IPS-18c (cell line): Measurements from ENCODE around the gene PPP1R11.
"Not testable (repeated sequence)": the region's sequence is repeated elsewhere in the genome, so short reads cannot be mapped to it uniquely, and the experiment has no call there.

Source experiments
- H3K4me3 ChIP-seq: 2 replicates; pipeline ENCODE4 v1.7.0; 2013; ENCODE audit warnings: low read depth, mild to moderate bottlenecking, low read length, moderate library complexity; ENCODE audit not compliant: insufficient read depth
- H3K9me3 ChIP-seq: one replicate; pipeline ENCODE4 v1.6.1; 2013; ENCODE audit warnings: mild to moderate bottlenecking, low read length, moderate library complexity; ENCODE audit not compliant: control insufficient read depth, insufficient read depth

PPP1R11 gene

DNA sequence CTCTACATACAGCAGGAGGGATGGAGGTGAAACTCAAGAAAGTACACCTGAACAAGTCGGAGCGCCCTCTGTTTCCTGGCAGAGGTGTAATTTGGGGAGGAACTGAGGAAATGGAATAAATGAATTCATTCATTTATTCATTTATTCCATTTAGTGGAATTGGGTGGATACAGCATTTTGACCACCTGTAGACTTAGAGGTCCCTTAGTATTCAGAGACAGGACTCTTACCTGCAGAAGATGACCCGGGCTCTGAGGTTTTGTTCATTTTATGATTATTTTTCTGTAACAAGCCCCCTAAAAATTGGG lies 36.8 kb downstream of the PPP1R11 start:
- no peaks in the 10 kb centered on the region for H3K9me3 ChIP-seq
- no peak overlapping the region; the same call in 1 of the 2 replicates for H3K4me3 ChIP-seq

DNA sequence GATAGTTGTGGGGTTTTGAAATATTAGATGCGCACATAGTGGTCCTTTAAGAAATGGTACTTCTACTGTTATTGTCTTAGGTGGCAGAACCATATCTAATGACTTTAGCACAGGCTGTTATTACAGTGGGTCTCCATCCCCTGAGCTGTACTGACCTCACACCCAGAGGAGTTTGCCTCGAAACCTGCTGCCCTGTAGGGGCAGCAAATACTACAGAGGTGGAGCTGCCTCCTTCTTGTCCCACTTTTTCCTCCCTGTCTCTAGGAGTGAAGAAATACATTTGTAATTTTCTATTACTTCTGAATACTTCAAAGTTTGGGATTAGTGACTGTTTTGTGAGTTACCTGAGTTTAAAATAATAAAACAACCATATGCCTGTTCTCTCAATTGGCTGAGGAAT lies 37.7 kb downstream of the PPP1R11 start:
- Histone ChIP-seq H3K9me3 (no peaks in the 10 kb centered on the region), H3K4me3 (no peak overlapping the region)

DNA sequence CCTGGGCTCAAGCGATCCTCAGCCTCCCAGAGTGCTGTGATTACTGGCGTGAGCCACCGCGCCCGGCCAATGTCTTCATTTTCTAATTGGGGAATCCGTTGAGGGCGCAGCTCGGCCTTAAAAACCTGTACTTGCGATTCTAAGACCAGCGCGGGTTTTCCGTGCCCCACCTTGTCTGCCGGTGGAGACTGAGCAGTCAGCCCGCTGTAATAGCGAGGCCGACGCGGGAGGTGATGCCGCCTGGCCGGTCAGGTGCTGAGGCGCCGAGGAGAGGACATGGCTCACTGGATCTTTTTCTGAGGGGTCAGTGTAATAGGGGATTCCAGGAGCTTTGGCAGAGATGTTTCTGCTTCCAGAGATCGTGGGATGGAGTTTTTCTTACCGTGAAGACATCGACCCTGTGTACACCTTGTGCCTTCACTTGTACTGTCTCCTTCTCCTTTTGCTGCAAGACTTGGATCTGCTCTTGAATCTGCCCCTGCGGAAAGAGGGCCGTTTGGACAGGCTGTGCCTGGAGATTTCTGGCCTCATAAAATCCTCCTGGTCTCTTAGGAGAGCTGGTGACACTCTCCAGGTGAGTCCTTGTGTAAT lies 44.4 kb downstream of the PPP1R11 start:
- Histone ChIP-seq H3K9me3 (no peaks in the 10 kb centered on the region), H3K4me3 (no peak overlapping the region)

DNA sequence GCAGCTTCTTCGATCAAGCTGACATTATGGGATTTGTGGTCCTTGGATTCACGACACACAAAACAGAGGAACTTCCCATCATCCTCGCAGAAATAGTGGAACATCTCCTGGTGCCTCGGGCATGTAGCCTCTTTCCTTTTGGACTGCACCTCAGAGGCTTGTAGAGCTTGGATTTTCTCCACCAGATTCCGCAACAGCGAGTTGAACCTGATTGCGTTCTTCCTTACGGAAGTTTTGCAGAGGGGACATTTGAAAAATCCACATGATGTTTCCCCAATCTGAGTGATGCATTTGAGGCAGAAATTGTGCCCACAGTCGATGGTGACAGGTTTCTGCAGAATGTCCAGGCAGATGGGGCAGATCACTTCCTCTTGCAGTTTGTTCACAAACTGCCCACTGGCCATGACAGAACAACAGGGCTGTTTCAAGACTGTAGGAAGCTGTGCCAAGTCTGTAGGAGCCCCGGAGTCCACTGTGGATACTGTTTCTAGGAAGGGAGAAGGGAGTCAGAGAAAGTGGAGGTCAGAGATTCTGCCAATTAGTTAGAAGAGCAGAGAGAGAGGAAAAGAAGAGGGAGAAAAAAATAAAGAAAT lies 45.5 kb downstream of the PPP1R11 start:
- Histone ChIP-seq H3K9me3 (no peaks in the 10 kb centered on the region), H3K4me3 (no peak overlapping the region)

DNA sequence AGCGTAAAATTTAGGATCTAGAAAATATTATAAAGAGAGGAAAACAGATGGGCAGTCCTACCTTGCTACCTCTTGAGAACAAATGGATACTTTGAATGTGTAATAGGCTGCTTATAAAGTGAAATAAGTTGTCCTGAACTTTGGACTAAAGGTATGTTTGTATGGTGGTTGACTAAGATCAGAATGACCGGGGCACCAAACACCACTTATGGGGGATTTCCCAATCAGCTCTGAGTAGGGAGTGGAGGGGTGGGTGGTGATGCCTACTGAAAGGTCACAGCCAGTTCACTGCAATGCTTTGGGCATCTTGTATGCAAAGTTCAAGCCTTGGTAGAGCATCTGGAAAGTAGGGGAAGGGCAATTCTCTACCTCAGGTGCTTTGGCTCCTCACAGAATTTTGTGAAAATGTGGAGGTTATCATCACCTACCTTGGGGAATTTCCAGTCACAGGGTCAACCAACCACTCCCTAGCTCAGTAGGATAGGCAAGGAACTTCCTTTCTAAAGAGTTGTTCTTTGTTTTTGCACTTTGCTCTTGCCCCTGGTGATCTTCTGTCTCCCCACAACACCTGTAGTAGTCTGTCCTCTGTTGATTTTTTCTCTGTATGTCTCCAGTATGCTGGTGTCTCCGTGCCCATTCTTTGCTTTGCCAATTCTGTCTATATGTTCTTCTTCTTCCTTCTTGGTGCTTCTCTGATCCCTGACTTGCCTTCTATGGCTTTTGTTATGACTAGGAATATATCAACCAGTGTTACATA lies 46.2 kb downstream of the PPP1R11 start, which contains the start of gene TRIM31:
Gene TRIM31 (minus strand): TSS at position 88 of the 757 bp plus-strand sequence. CDS start 285 bp downstream, outside the sequence.
- no peaks in the 10 kb centered on the region for H3K9me3 ChIP-seq
- H3K4me3 ChIP-seq = no peak within 1 kb of the TSS

DNA sequence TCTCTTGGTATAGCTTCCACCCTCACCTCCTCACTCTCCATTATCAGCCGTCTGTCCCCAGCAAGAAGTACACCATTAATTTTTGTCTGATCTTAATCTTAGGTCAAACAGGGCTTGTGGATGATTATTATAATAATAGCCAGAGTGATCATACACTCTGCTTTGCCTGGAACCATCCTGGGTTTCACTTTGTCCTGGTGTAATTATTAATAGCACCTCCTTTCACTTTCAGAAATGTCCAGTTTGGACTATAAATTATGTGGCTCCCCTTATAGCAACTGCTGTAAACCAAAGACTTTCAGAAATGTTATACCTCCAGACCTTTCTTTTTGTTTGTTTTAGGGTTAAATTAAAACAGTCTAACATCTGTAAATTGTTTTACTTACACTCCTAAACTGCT lies 46.8 kb downstream of the PPP1R11 start:
- no peak overlapping the region for H3K4me3 ChIP-seq
- no peaks in the 10 kb centered on the region for H3K9me3 ChIP-seq

DNA sequence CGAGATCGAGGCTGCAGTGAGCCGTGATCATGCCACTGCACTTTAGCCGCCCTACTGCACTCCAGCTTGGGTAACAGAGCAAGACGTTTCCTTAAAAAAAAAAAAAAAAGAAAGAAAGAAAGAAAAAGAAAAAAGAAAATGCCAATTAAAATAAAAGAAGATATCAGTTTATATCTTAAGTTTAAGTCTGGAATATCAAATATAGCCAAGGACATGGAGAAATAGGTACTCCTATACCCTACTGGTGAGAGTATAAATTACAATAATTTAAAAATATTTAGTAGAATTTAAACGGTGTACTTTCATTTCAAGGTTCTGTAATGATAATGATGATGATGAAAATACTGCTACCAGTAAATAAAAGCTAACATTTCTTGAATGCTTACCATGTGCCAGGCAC lies 49.7 kb downstream of the PPP1R11 start:
- H3K4me3 ChIP-seq = no peak overlapping the region
- no peaks in the 10 kb centered on the region for H3K9me3 ChIP-seq

DNA sequence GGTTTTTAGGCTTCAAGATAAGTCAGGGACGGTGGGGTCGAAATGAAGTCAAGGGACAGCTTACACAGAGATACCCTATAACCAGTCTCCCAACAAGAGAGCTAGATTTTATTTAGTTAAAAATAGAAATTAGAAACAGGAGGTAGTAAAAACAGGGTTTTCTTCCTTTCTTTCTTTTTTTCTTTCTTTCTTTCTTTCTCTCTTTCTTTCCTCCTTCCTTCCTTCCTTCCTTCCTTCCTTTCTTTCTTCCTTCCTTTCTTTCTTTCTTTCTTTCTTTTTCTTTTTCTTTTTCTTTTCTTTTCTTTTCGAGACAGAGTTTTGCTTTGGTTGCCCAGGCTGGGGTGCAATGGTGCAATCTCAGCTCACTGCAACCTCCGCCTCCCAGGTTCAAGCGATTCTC lies 51.7 kb downstream of the PPP1R11 start:
- not testable (repeated sequence) for H3K9me3 ChIP-seq, H3K4me3 ChIP-seq
